K562 (cell line): ENCODE data around the gene NKD1. TPM values are rescaled to one million over a fixed set of nuclear protein-coding genes. Genes with fewer than 3 reads are reported as not detected.

Experiments used
- ATAC-seq: fragments of 200-7000 bp; cut with Tn5 transposase; 3 replicates; pipeline ENCODE4 v1.9.1; 2020; ENCODE audit warnings: moderate library complexity
- BruUV-seq: library from RNA; stranded (reverse); fragments of 400-500 nt; replicated peaks from 2 replicates; lab custom pipeline; 2021; lab: Mats Ljungman, UMichigan
- CTCF ChIA-PET: fragments of 300-600 bp; formaldehyde crosslinking; extraction: SDS; loops from one replicate; lab custom pipeline; 2021; ENCODE audit warnings: low intra/inter-chr PET ratio; lab: Yijun Ruan, JAX
- POLR2A ChIA-PET: fragments of 300-600, 350-650 bp; sonication (Branson Sonifier 250); formaldehyde crosslinking; extraction: SDS; loops from one replicate; lab custom pipeline; 2021; ENCODE audit warnings: antibody characterized with exemption, inconsistent platforms; lab: Yijun Ruan, JAX
- DNase-seq, 4 experiments: peaks; one replicate each; pipeline versions ENCODE4 v3.0.0 to v3.0.0-alpha.2; 2011 to 2018; ENCODE audit warnings: low spot score in 3 of 4, mixed read lengths in 3 of 4; ENCODE audit errors: extremely low read depth in 1 of 4
- FAIRE-seq: peaks from 2 replicates; lab custom pipeline; 2011; peaks lifted over from hg19 to GRCh38; lab: Jason Lieb, UNC
- H2AFZ ChIP-seq: 2 replicates; pipeline ENCODE4 v1.6.0; 2011; ENCODE audit warnings: low read depth, low read length, control low read depth, inconsistent platforms
- H3K27ac ChIP-seq: fragments of 200-600 bp; 3 replicates; pipeline ENCODE4 v1.8.0; 2011; ENCODE audit warnings: low read depth, mild to moderate bottlenecking, control low read depth, inconsistent platforms, low read length, moderate library complexity, mixed read lengths; ENCODE audit errors: extremely low read depth
- H3K27me3 ChIP-seq, 2 experiments: fragments of 300-600 bp in 1 of 2; 2 replicates in 1 of 2; 3 replicates in 1 of 2; pipeline versions ENCODE4 v1.6.0 to v1.8.0; 2011; ENCODE audit warnings: inconsistent platforms in 2 of 2, low read length in 2 of 2, mild to moderate bottlenecking in 1 of 2, mixed read lengths in 1 of 2, moderate library complexity in 1 of 2; ENCODE audit not compliant: control insufficient read depth in 2 of 2, insufficient read depth in 2 of 2
- H3K36me3 ChIP-seq: fragments of 300-600 bp; 3 replicates; pipeline ENCODE4 v1.8.0; 2011; ENCODE audit warnings: mild to moderate bottlenecking, low read length, inconsistent platforms; ENCODE audit not compliant: control insufficient read depth, insufficient read depth
- H3K4me1 ChIP-seq, 2 experiments: fragments of 200-600 bp in 1 of 2; replicated peaks in 1 of 2; 2 replicates in 1 of 2; 3 replicates in 1 of 2; pipeline versions ENCODE4 v1.5.1 to v1.8.0; 2011; ENCODE audit warnings: inconsistent platforms in 2 of 2, low read length in 2 of 2, mild to moderate bottlenecking in 1 of 2, mixed read lengths in 1 of 2, moderate library complexity in 1 of 2; ENCODE audit not compliant: control insufficient read depth in 2 of 2, insufficient read depth in 2 of 2
- H3K4me2 ChIP-seq: 2 replicates; pipeline ENCODE4 v1.6.1; 2011; ENCODE audit warnings: low read length, control low read depth, inconsistent platforms, mixed read lengths; ENCODE audit not compliant: insufficient read depth
- H3K4me3 ChIP-seq: fragments of 200-600 bp; sonication (generic), shearing (Covaris generic); 2 replicates; pipeline ENCODE4 v1.5.1; 2016; ENCODE audit warnings: control low read depth, inconsistent platforms
- H3K79me2 ChIP-seq: fragments of 200-600 bp; 3 replicates; pipeline ENCODE4 v1.8.0; 2011; ENCODE audit warnings: low read length, inconsistent platforms; ENCODE audit not compliant: control insufficient read depth, insufficient read depth
- H3K9ac ChIP-seq, 2 experiments: 2 replicates each; pipeline versions ENCODE4 v1.6.0 to v1.6.1; 2011; ENCODE audit warnings: low read depth in 2 of 2, low read length in 2 of 2, control low read depth in 1 of 2, inconsistent platforms in 1 of 2, mild to moderate bottlenecking in 1 of 2, mixed read lengths in 1 of 2; ENCODE audit not compliant: insufficient read depth in 1 of 2
- H3K9me1 ChIP-seq: one replicate; pipeline ENCODE4 v1.6.0; 2011; ENCODE audit warnings: inconsistent platforms, mild to moderate bottlenecking, low read length, moderate library complexity; ENCODE audit not compliant: control insufficient read depth, insufficient read depth
- H3K9me3 ChIP-seq: replicated peaks from 2 replicates; pipeline ENCODE4 v1.5.1; 2011; ENCODE audit warnings: low read depth, low read length, inconsistent platforms; ENCODE audit not compliant: control insufficient read depth, insufficient read depth
- H4K20me1 ChIP-seq: replicated peaks from 2 replicates; pipeline ENCODE4 v1.6.1; 2011; ENCODE audit warnings: low read length, inconsistent platforms, mixed read lengths; ENCODE audit not compliant: control insufficient read depth, insufficient read depth
- ARID2 ChIP-seq: fragments of 450-650 bp; IDR thresholded peaks from 2 replicates; pipeline ENCODE4 v1.6.1; 2017; ENCODE audit warnings: antibody characterized with exemption, mild to moderate bottlenecking
- FOXJ2 ChIP-seq: fragments of 200-800 bp; sonication (Bioruptor generic); IDR thresholded peaks from 2 replicates; pipeline ENCODE4 v1.6.1; 2016; ENCODE audit warnings: missing genetic modification characterization, missing compliant biosample characterization
- GABPA ChIP-seq: fragments of 200-800 bp; sonication (Bioruptor generic); conservative IDR thresholded peaks from 2 replicates; pipeline ENCODE4 v1.6.1; 2016; ENCODE audit warnings: low read depth, missing genetic modification characterization, missing compliant biosample characterization
- HNRNPH1 ChIP-seq: fragments of 200-400 bp; formaldehyde crosslinking; optimal IDR thresholded peaks from 2 replicates; pipeline ENCODE3; 2017; ENCODE audit warnings: low read depth, mild to moderate bottlenecking, low read length, moderate library complexity
- MAFG ChIP-seq: fragments of 450-650 bp; conservative IDR thresholded peaks from 2 replicates; pipeline ENCODE4 v1.6.1; 2016; ENCODE audit warnings: missing genetic modification characterization, missing compliant biosample characterization
- NFIC ChIP-seq: fragments of 450-650 bp; IDR thresholded peaks from 2 replicates; pipeline ENCODE4 v1.6.1; 2017; ENCODE audit warnings: mild to moderate bottlenecking, inconsistent platforms
- SPI1 ChIP-seq: IDR thresholded peaks from 2 replicates; pipeline ENCODE4 v1.6.1; 2011; ENCODE audit warnings: low read depth, low read length, control low read depth, borderline replicate concordance
- STAT5A ChIP-seq: IDR thresholded peaks from 2 replicates; pipeline ENCODE4 v1.6.1; 2012; ENCODE audit warnings: low read length, inconsistent platforms, borderline replicate concordance
- TEAD1 ChIP-seq, 2 experiments: fragments of 450-650 bp in 1 of 2; sonication (generic) in 1 of 2; formaldehyde crosslinking; IDR thresholded peaks; 2 replicates each; pipeline versions ENCODE4 v1.4.0 to v1.8.0; 2020 to 2022; ENCODE audit warnings: mild to moderate bottlenecking in 2 of 2, missing genetic modification reagents in 1 of 2
- ZNF253 ChIP-seq: fragments of 250-450 bp; sonication (Bioruptor Pico); conservative IDR thresholded peaks from 2 replicates; pipeline ENCODE4 v1.6.1; 2021; ENCODE audit warnings: mild to moderate bottlenecking
- ZNF444 ChIP-seq: fragments of 250-450 bp; sonication (Bioruptor Pico); IDR thresholded peaks from 2 replicates; pipeline ENCODE4 v1.4.0; 2020; ENCODE audit warnings: mild to moderate bottlenecking, moderate library complexity
- ZNF785 ChIP-seq: fragments of 250-450 bp; sonication (Bioruptor Pico); IDR thresholded peaks from 2 replicates; pipeline ENCODE4 v1.4.0; 2020; ENCODE audit warnings: mild to moderate bottlenecking
- ZSCAN29 ChIP-seq: fragments of 450-650 bp; IDR thresholded peaks from 2 replicates; pipeline ENCODE4 v1.6.1; 2017
- ZZZ3 ChIP-seq: fragments of 450-650 bp; IDR thresholded peaks from 2 replicates; pipeline ENCODE4 v1.6.1; 2016; ENCODE audit warnings: antibody characterized with exemption, mild to moderate bottlenecking, moderate library complexity
- WGBS: fragments of 100-300 bp; shearing (Covaris generic); methylation state at CpG from one replicate; pipeline ENCODE4 v1.1.6; 2016; ENCODE audit warnings: low coverage, mixed read lengths; ENCODE audit not compliant: insufficient coverage; ENCODE audit errors: missing lambda C conversion rate; 5-methylcytosine and 5-hydroxymethylcytosine counted together
- in situ Hi-C: fragments of 300-500 bp; cut with MboI; formaldehyde crosslinking; loops from 4 replicates; pipeline ENCODE4 v1.15.0; 2018; ENCODE audit warnings: inconsistent platforms, mixed read lengths
- intact Hi-C: fragments of 100-400 bp; cut with micrococcal nuclease; formaldehyde crosslinking; loops from 2 replicates; pipeline ENCODE4 v1.14.2; 2022
- polyA plus RNA-seq, 8 experiments: library from polyadenylated mRNA; depleted of rRNA in 4 of 8; stranded (reverse) in 5 of 8; unstranded in 3 of 8; fragments of >200 nt; fragmentation: Nextera tagmentation in 2 of 8; fragmentation: Illumina TruSeq in 1 of 8; extraction: Ambion mirVana in 2 of 8; extraction: Trizol in 1 of 8; gene quantifications; 2 replicates each; pipeline versions ENCODE4 v1.2.1 to v1.2.3, GENCODE V29; 2011 to 2014; ENCODE audit warnings: inconsistent platforms in 1 of 8, missing spikeins in 1 of 8
- total RNA-seq, 7 experiments: library from RNA; depleted of rRNA in 6 of 7; stranded (reverse); fragments of >200 nt in 6 of 7; fragmentation: Illumina TruSeq in 2 of 7; extraction: Trizol in 2 of 7; gene quantifications; 2 replicates each; pipeline versions ENCODE4 v1.2.1 to v1.2.3, GENCODE V29; 2011 to 2021; ENCODE audit warnings: low replicate concordance in 1 of 7
- TF ChIP-seq, protein P1 (sequence below): fragments of 450-650 bp; IDR thresholded peaks from 2 replicates; pipeline ENCODE4 v1.6.1; 2018; ENCODE audit not compliant: partially characterized antibody
- TF ChIP-seq, protein P2 (sequence below): fragments of 250-450 bp; sonication (Bioruptor Pico); IDR thresholded peaks from 2 replicates; pipeline ENCODE4 v1.5.0; 2021; ENCODE audit warnings: mild to moderate bottlenecking, borderline replicate concordance

The NKD1 gene
- total and polyA plus RNA-seq, 9 of the 15 experiments (the other 6 are each of a cell fraction or from before 2014, with no cell fraction given): under 0.01 to 0.24 (median 0.04) TPM; not detected in 2

DNA sequence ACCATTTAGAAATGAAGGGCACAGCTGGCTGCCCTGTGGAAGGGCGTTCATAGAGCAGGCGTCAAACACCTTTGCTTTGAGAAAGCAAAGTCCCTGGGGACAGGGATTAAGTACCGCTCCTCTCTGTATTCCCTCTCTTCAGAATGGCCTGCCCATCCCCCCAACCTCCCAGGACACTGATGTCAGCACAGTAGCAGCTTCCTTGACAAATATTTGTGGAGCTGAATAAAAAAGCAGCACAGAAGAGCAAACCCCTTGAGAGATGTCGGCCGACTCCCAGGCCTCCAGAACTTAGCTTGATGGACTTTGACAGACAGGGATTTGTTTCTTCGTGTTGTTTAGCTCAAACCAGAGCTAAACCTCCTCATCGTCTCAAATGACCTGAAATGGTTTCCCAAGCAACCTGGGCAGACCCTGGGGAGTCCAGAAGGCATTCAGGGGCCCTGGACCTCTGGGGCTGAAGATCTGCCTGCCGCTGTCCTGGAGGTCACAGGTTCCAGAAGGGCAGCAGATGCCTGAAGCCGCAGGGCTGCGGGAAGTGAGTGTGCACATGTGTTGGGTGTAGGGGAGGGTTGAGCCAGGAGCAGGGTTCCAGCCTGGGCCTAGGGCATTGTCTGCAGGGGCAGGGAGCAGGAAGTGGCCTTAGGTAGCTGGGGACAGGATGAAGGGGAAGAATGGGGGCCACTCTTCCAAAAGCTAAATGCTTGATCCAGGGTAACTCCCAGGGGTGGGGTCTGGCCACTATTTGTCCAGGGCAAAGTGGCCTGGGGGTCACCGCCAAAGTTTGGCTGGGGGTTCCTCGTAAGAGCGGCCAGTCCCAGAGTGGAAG lies 42.3 kb upstream of the NKD1 start:
- in situ Hi-C loops (loop anchor here (25.0 kb wide), 1 partner anchor 294 kb away; no protein-coding TSS in a partner anchor), intact Hi-C loops (no loop called here)
- FAIRE-seq (no peak), ATAC-seq (no peak), DNase-seq (no peak)
- Histone ChIP-seq H3K9me3 (no peaks in the 10 kb centered on the region), H3K9me1 (no peaks in the 10 kb centered on the region), H4K20me1 (0 out of 2 replicates have a peak, but pooled peaks cover 4% of the 10 kb centered on the region), H3K36me3 (no peaks in the 10 kb centered on the region), H3K4me1 (no peaks in the 10 kb centered on the region; a peak in 1 of 5 replicates), H3K4me3 (no peak overlapping the region), H3K27ac (no peak overlapping the region), H2AFZ (no peak overlapping the region), H3K27me3 (peaks cover 12 to 47% of the 10 kb centered on the region in 2 experiments; a peak in 3 of 5 replicates), H3K9ac (no peak overlapping the region), H3K4me2 (no peak overlapping the region), H3K79me2 (no peaks in the 10 kb centered on the region)
- CTCF ChIA-PET: no interaction called here
- BruUV-seq: no TSS peak
- under 1% methylated on average over 13 of the region's 13 CpGs for WGBS
- POLR2A ChIA-PET: interaction anchor here (0.5 to 0.7 kb wide), 3 partner anchors 10 to 270 kb away, joined by 3 to 6 read pairs (median 5); no protein-coding TSS in a partner anchor
- no peak for TF ChIP-seq STAT5A
- TF ChIP-seq MAFG (tag): no peak
- no peak for TF ChIP-seq GABPA (tag)
- no peak for TF ChIP-seq ZNF444 (CRISPR knock-in tag)
- TF ChIP-seq, protein P1, sequence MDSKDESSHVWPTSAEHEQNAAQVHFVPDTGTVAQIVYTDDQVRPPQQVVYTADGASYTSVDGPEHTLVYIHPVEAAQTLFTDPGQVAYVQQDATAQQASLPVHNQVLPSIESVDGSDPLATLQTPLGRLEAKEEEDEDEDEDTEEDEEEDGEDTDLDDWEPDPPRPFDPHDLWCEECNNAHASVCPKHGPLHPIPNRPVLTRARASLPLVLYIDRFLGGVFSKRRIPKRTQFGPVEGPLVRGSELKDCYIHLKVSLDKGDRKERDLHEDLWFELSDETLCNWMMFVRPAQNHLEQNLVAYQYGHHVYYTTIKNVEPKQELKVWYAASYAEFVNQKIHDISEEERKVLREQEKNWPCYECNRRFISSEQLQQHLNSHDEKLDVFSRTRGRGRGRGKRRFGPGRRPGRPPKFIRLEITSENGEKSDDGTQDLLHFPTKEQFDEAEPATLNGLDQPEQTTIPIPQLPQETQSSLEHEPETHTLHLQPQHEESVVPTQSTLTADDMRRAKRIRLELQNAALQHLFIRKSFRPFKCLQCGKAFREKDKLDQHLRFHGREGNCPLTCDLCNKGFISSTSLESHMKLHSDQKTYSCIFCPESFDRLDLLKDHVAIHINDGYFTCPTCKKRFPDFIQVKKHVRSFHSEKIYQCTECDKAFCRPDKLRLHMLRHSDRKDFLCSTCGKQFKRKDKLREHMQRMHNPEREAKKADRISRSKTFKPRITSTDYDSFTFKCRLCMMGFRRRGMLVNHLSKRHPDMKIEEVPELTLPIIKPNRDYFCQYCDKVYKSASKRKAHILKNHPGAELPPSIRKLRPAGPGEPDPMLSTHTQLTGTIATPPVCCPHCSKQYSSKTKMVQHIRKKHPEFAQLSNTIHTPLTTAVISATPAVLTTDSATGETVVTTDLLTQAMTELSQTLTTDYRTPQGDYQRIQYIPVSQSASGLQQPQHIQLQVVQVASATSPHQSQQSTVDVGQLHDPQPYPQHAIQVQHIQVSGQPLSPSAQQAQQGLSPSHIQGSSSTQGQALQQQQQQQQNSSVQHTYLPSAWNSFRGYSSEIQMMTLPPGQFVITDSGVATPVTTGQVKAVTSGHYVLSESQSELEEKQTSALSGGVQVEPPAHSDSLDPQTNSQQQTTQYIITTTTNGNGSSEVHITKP: no peak
- no peak for TF ChIP-seq ZNF785 (CRISPR knock-in tag)
- TF ChIP-seq HNRNPH1: no peak
- no peak for TF ChIP-seq ZZZ3
- TF ChIP-seq SPI1: no peak
- no peak for TF ChIP-seq TEAD1 (CRISPR knock-in tag; IDR thresholded peaks at IDR 0.05)
- TF ChIP-seq ARID2: no peak
- no peak for TF ChIP-seq ZNF253
- no peak for TF ChIP-seq ZSCAN29
- TF ChIP-seq, protein P2, sequence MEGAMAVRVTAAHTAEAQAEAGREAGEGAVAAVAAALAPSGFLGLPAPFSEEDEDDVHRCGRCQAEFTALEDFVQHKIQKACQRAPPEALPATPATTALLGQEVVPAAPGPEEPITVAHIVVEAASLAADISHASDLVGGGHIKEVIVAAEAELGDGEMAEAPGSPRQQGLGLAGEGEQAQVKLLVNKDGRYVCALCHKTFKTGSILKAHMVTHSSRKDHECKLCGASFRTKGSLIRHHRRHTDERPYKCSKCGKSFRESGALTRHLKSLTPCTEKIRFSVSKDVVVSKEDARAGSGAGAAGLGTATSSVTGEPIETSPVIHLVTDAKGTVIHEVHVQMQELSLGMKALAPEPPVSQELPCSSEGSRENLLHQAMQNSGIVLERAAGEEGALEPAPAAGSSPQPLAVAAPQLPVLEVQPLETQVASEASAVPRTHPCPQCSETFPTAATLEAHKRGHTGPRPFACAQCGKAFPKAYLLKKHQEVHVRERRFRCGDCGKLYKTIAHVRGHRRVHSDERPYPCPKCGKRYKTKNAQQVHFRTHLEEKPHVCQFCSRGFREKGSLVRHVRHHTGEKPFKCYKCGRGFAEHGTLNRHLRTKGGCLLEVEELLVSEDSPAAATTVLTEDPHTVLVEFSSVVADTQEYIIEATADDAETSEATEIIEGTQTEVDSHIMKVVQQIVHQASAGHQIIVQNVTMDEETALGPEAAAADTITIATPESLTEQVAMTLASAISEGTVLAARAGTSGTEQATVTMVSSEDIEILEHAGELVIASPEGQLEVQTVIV (CRISPR knock-in tag): no peak
- no peak for TF ChIP-seq FOXJ2 (tag)
- TF ChIP-seq NFIC: no peak
